GM12872 (cell line): Measurements from ENCODE around the gene PTPRN.

Experiments
- TF ChIP-seq, protein P1 (sequence below): IDR thresholded peaks from 3 replicates; pipeline ENCODE4 v1.5.1; 2011; ENCODE audit warnings: low read depth, mild to moderate bottlenecking, low read length, moderate library complexity; ENCODE audit not compliant: insufficient read depth

Gene PTPRN

DNA sequence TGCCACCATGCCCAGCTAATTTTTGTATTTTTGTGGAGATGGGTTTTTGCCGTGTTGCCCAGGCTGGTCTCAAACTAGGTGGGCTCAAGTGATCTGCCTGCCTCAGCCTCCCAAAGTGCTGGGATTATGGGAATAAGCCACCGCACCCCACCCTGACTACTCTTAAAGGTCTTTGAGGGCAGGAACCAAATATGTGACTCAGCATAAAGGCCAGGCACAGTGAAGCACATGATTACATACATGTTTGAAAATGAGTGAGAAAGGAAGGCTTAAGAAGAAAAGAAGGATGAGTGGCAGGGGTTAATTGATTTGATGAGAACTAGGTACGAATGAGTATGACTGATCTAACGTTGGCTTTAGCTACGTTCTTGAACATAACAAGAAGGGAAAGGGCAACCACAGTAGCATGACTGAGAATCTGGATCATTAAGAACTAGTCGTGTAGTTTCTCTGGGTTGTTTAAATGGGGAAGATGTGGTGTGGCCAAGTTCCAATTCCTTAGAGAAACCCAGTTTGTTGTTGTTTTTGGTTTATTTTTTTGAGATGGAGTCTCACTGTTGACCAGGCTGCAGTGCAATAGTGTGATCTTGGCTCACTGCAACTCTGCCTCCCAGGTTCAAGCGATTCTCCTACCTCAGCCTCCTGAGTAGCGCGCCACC is 16.6 kb upstream of the PTPRN start:
- TF ChIP-seq, protein P1, sequence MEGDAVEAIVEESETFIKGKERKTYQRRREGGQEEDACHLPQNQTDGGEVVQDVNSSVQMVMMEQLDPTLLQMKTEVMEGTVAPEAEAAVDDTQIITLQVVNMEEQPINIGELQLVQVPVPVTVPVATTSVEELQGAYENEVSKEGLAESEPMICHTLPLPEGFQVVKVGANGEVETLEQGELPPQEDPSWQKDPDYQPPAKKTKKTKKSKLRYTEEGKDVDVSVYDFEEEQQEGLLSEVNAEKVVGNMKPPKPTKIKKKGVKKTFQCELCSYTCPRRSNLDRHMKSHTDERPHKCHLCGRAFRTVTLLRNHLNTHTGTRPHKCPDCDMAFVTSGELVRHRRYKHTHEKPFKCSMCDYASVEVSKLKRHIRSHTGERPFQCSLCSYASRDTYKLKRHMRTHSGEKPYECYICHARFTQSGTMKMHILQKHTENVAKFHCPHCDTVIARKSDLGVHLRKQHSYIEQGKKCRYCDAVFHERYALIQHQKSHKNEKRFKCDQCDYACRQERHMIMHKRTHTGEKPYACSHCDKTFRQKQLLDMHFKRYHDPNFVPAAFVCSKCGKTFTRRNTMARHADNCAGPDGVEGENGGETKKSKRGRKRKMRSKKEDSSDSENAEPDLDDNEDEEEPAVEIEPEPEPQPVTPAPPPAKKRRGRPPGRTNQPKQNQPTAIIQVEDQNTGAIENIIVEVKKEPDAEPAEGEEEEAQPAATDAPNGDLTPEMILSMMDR: no peak

DNA sequence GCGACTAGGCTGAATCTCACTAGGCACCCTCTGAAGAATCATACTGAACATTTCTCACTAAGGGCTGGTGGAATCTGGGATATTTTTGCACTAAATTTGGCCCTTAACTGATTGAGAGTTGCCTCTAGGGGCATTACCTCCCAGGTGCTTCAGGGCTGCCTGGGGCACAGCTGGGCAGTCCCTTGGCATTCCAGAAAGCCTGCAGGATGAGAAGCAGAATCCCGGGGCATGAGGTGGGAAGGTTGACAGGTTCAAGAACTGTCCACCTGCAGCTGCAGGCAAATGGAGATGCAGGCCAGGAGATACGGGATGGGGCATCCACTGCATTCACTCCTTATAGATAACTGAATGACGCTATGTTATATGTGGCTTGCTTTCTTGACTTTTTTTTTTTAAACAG is 15.9 kb upstream of the PTPRN start:
- TF ChIP-seq, protein P1: no peak

DNA sequence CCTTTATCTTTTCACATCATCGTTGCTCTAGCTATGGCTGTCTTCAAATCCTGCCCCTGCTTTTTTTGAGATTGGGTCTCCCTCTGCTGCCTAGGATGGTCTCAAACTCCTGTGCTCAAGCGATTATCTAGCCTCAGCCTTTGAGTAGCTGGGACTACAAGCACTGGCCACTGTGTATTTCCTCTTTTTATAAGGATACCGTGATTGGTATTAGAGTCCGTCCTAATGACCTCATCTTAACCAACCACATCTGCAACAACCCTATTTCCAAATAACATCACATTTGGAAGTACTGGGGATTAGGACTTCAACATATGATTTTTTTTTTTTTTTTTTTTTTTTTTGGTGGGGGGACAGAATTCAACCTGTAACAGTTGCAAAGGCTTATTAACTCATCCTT is 14.2 kb upstream of the PTPRN start:
- TF ChIP-seq, protein P1: no peak

DNA sequence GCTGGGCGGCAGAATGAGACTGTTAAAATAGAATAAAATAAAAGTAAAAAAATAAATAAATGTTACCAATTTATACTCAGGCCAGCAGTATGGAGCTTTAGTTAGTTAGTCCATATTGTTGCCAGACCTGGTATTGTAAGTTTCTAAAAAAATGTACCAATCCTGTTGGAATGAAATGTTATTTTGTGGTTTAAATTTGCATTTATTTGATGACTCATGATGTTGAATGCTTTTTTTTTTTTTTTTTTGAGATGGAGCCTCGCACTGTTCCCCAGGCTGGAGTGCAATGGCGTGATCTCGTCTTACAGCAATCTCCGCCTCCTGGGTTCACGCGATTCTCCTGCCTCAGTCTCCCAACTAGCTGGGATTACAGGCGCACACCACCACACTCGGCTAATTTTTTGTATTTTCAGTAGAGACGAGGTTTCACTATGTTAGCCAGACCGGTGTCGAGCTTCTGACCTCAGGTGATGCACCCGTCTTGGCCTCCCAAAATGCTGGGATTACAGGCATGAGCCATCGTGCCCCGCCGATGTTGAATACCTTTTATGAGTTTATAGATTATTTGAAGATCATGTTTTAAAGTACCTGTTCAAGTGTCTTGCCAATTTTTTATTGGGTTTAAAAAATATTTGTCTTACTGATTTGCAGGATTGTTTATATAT is 5.7 kb upstream of the PTPRN start:
- TF ChIP-seq, protein P1: no peak

DNA sequence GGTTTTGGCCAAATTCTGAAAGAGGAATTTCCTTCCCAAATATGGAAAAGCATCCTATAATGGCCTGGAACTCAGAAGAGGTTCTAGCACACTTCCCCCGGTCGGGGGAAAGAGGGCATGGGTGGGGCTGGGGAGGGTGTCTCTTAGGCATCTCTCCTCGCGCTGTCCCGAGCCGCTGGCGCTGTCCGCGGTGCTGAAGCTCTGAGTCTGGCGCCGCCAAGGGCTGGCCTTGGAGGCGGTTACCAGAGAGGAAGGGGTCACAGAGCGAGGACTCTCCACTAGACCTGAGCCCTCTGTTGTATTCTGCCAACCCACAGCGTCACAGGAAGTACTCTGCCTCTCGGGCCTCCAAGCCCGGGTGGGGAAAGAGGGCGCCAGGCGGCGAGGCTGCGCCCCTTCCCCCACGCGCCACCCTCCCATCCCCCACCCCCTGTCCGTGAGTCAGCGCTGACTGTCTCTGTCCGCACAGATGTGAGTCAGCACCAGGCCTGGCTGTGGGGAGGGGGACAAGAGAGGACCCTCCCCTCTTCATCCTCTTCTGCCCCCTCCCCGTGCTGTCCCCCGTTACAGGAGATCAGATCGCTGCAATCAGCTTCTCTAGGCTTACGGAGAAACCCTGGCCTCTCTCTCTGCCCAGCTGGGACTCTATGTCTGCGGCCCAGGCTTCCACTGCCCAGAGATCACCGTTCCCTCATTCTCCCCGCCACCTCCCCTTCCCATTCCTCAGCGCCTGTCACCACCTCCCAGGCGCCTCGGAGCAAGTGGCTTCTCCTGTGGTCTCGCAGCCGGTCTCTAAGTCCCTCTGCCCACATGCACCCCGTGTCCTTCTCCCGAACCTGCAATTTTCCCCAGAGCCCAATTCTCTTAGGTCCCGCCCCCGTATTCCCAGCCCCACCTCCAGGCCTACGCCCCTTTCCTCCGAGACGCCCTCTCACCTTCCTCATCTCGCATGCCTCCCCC is 779 bp downstream of the PTPRN start:
- TF ChIP-seq, protein P1: no peak

DNA sequence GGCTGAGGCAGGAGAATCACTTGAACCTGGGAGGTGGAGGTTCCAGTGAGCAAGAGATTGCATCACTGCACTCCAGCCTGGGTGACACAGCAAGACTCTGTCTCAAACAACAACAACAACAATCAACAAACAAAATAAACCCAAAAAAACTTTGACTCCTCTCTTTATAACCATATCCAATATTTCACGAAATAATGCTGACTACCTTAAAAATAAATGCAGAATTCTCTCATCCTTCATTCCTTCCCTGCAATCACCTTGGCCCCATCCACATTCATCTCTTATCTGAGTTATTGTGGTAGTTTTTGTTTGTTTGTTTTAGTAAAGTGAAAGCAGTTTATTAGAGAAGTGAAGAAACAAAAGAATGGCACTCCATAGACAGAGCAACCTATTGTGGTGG is 3.2 kb downstream of the PTPRN start:
- TF ChIP-seq, protein P1: no peak

DNA sequence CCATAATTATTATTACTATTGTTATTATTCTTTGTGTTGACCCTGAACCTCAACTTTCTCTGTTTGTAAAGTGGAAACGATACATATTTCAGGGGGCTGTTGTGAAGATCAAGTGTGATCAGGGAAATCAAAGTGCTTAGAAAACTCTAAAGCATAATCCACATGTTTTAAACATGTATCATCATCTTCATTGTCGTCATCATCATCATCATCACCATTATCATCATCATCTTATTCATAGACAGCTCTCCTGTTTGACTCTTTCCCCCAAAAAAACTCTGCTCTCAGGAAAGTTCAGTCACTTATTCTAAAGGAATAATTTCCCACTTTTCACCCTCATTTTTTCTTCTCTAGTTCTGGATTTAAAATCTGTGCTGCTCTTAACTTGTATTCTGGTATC is 5.0 kb downstream of the PTPRN start:
- TF ChIP-seq, protein P1: no peak
